GM19023 (cell line): ENCODE results near the gene GPRIN3.

Experiments used
- ATAC-seq: cut with Tn5 transposase; IDR thresholded peaks from one replicate; pipeline ENCODE4 v1.9.1; 2021; ENCODE audit warnings: mild to moderate bottlenecking, moderate library complexity; ENCODE audit not compliant: unreplicated experiment

GPRIN3 gene

GRCh38 chr4:89307446-89308160 lies at the start of gene GPRIN3:
Gene GPRIN3, minus strand, starts transcription at chr4:89307800. Its CDS starts 57,690 bp downstream, at chr4:89250110.
- ATAC-seq: peak; percentile 71

- ATAC-seq: no peak
Observed at GRCh38 chr4:89357340-89357739, 49.7 kb upstream of the GPRIN3 start.

GRCh38 chr4:89356086-89356485 lies 48.5 kb upstream of the GPRIN3 start:
- ATAC-seq: no peak

- no peak for ATAC-seq
Observed at GRCh38 chr4:89353514-89353913, 45.9 kb upstream of the GPRIN3 start.

GRCh38 chr4:89352541-89352940 lies 44.9 kb upstream of the GPRIN3 start:
- ATAC-seq: no peak

- no peak for ATAC-seq
Observed at GRCh38 chr4:89351201-89351600, 43.6 kb upstream of the GPRIN3 start.

GRCh38 chr4:89347363-89348025 lies 39.9 kb upstream of the GPRIN3 start:
- no peak for ATAC-seq

- ATAC-seq: no peak
Observed at GRCh38 chr4:89344571-89344970, 37.0 kb upstream of the GPRIN3 start.

GRCh38 chr4:89338206-89338605 lies 30.6 kb upstream of the GPRIN3 start:
- ATAC-seq: no peak

GRCh38 chr4:89337681-89338080 lies 30.1 kb upstream of the GPRIN3 start:
- ATAC-seq: no peak

- ATAC-seq: no peak
Observed at GRCh38 chr4:89336818-89337420, 29.3 kb upstream of the GPRIN3 start.

- no peak for ATAC-seq
Observed at GRCh38 chr4:89334830-89335229, 27.2 kb upstream of the GPRIN3 start.

- no peak for ATAC-seq
Observed at GRCh38 chr4:89334311-89334710, 26.7 kb upstream of the GPRIN3 start.

GRCh38 chr4:89331686-89332544 lies 24.3 kb upstream of the GPRIN3 start:
- no peak for ATAC-seq

GRCh38 chr4:89331197-89331596 lies 23.6 kb upstream of the GPRIN3 start:
- ATAC-seq: no peak

GRCh38 chr4:89329280-89329679 lies 21.7 kb upstream of the GPRIN3 start:
- no peak for ATAC-seq

GRCh38 chr4:89324671-89325070 lies 17.1 kb upstream of the GPRIN3 start:
- ATAC-seq: peak; percentile 80

GRCh38 chr4:89322671-89323070 lies 15.1 kb upstream of the GPRIN3 start:
- no peak for ATAC-seq

- ATAC-seq: no peak
Observed at GRCh38 chr4:89319756-89320155, 12.2 kb upstream of the GPRIN3 start.

GRCh38 chr4:89316931-89317366 lies 9.3 kb upstream of the GPRIN3 start:
- no peak for ATAC-seq

GRCh38 chr4:89316211-89316610 lies 8.6 kb upstream of the GPRIN3 start:
- no peak for ATAC-seq
